Activated CD4-positive, alpha-beta T cell treated with anti-CD3 and anti-CD28 coated beads for 36 hours (primary cell): Measurements from ENCODE around the gene TTLL11. TPM values are rescaled to one million over a fixed set of nuclear protein-coding genes. Genes with fewer than 3 reads are reported as not detected.
"Not testable (repeated sequence)": the region's sequence is repeated elsewhere in the genome, so short reads cannot be mapped to it uniquely, and the experiment has no call there.

Experiments
- ATAC-seq: fragments of 200-7000 bp; cut with Tn5 transposase; one replicate; pipeline ENCODE4 v1.10.0; 2021; ENCODE audit warnings: mild to moderate bottlenecking, moderate library complexity
- CTCF ChIA-PET: fragments of 350-600 bp; sonication (Branson Sonifier 250); formaldehyde crosslinking; loops from one replicate; lab custom pipeline; 2021; ENCODE audit warnings: antibody characterized with exemption; lab: Charles Lee
- POLR2A ChIA-PET: fragments of 350-600 bp; sonication (Branson Sonifier 250); formaldehyde crosslinking; loops from one replicate; lab custom pipeline; 2021; ENCODE audit warnings: antibody characterized with exemption, inconsistent platforms; lab: Charles Lee
- DNase-seq: peaks from one replicate; pipeline ENCODE4 v3.0.0-alpha.2; 2020
- H3K27ac Mint-ChIP-seq: one replicate; pipeline ENCODE4 v1.8.0; 2021; ENCODE audit warnings: mixed read lengths
- H3K27me3 Mint-ChIP-seq: one replicate; pipeline ENCODE4 v1.8.0; 2021; ENCODE audit warnings: mixed read lengths
- H3K36me3 Mint-ChIP-seq: one replicate; pipeline ENCODE4 v1.8.0; 2021; ENCODE audit warnings: low read depth, mixed read lengths
- H3K4me1 Mint-ChIP-seq: one replicate; pipeline ENCODE4 v1.8.0; 2021; ENCODE audit warnings: mixed read lengths
- H3K4me3 Mint-ChIP-seq: one replicate; pipeline ENCODE4 v1.8.0; 2021; ENCODE audit warnings: mild to moderate bottlenecking, moderate library complexity, mixed read lengths
- H3K9me3 Mint-ChIP-seq: one replicate; pipeline ENCODE4 v1.8.0; 2021; ENCODE audit warnings: low read depth, mixed read lengths
- intact Hi-C, 2 experiments: fragments of 100-400 bp; cut with DNase I in 1 of 2; cut with micrococcal nuclease in 1 of 2; formaldehyde crosslinking; loops; one replicate each; pipeline versions ENCODE4 v1.14.2 to v1.15.1; 2022 to 2024; cut with DNase I, micrococcal nuclease
- total RNA-seq, 2 experiments: library from RNA; stranded (reverse); gene quantifications; one replicate each; pipeline ENCODE4 v1.2.3, GENCODE V29; 2021

The TTLL11 gene
- total RNA-seq, 2 experiments from 2014 or later: 1.3 to 1.8 TPM

GRCh38 chr9:121980665-121981064 is 112.4 kb downstream of the TTLL11 start:
- DNase-seq, H3K27ac Mint-ChIP-seq, H3K4me1 Mint-ChIP-seq, ATAC-seq, intact Hi-C loops, H3K36me3 Mint-ChIP-seq, H3K27me3 Mint-ChIP-seq, H3K4me3 Mint-ChIP-seq: not testable (repeated sequence)
- POLR2A ChIA-PET: interaction anchor here (0.6 kb wide), 1 partner anchor 69 kb away, joined by 13 read pairs; no protein-coding TSS in a partner anchor
- peaks cover 15% of the 10 kb centered on the region for H3K9me3 Mint-ChIP-seq
- CTCF ChIA-PET: interaction anchor here (1.1 kb wide), 1 partner anchor 17 kb away, joined by 4 read pairs; no protein-coding TSS in a partner anchor

- ATAC-seq (no peak), DNase-seq (no peak)
- intact Hi-C loops: loop anchor here in 1 of 2 experiments (5.0 kb wide), 1 partner anchor 77 kb away; no protein-coding TSS in a partner anchor
- Mint-ChIP-seq H3K27ac (no peak overlapping the region), H3K9me3 (peaks cover 15% of the 10 kb centered on the region), H3K4me1 (no peaks in the 10 kb centered on the region), H3K4me3 (no peak overlapping the region), H3K36me3 (peaks cover 5% of the 10 kb centered on the region), H3K27me3 (no peaks in the 10 kb centered on the region)
- POLR2A ChIA-PET: no interaction called here
- CTCF ChIA-PET: no interaction called here
These were observed 113.4 kb downstream of the TTLL11 start for GRCh38 chr9:121979736-121980135.

GRCh38 chr9:121976751-121977150 is 116.4 kb downstream of the TTLL11 start:
- Mint-ChIP-seq H3K9me3 (peaks cover 6% of the 10 kb centered on the region), H3K4me3 (no peak overlapping the region), H3K27me3 (no peaks in the 10 kb centered on the region), H3K27ac (no peak overlapping the region), H3K4me1 (no peaks in the 10 kb centered on the region), H3K36me3 (peaks cover 1% of the 10 kb centered on the region)
- intact Hi-C loops: loop anchor here in 1 of 2 experiments (5.0 kb wide), 1 partner anchor 74 kb away; no protein-coding TSS in a partner anchor
- DNase-seq (no peak), ATAC-seq (peak; percentile 63)
- POLR2A ChIA-PET: no interaction called here
- CTCF ChIA-PET: no interaction called here

- Mint-ChIP-seq H3K36me3 (peaks cover 1% of the 10 kb centered on the region), H3K27ac (no peak overlapping the region), H3K4me3 (no peak overlapping the region), H3K9me3 (peaks cover 2% of the 10 kb centered on the region), H3K4me1 (no peaks in the 10 kb centered on the region), H3K27me3 (no peaks in the 10 kb centered on the region)
- no peak for ATAC-seq
- intact Hi-C loops: loop anchor here in 1 of 2 experiments (5.0 kb wide), 1 partner anchor 74 kb away; no protein-coding TSS in a partner anchor
- ChIA-PET POLR2A (no interaction called here), CTCF (no interaction called here)
- DNase-seq: no peak
These were observed 117.3 kb downstream of the TTLL11 start for GRCh38 chr9:121975801-121976277.

GRCh38 chr9:121974421-121974820 is 118.7 kb downstream of the TTLL11 start:
- ATAC-seq: no peak
- CTCF ChIA-PET: no interaction called here

GRCh38 chr9:121972501-121972981 is 120.6 kb downstream of the TTLL11 start:
- H3K4me3 Mint-ChIP-seq: no peak overlapping the region
- no peak for ATAC-seq
- no peaks in the 10 kb centered on the region for H3K4me1 Mint-ChIP-seq
- H3K27ac Mint-ChIP-seq: no peak overlapping the region
- no peaks in the 10 kb centered on the region for H3K36me3 Mint-ChIP-seq
- intact Hi-C loops: no loop called here
- no peaks in the 10 kb centered on the region for H3K27me3 Mint-ChIP-seq
- H3K9me3 Mint-ChIP-seq: no peaks in the 10 kb centered on the region
- no peak for DNase-seq
- ChIA-PET POLR2A (no interaction called here), CTCF (no interaction called here)

More at GRCh38 chr9:121974421-121974820, 118.7 kb downstream of the TTLL11 start:
- Mint-ChIP-seq H3K27me3 (no peaks in the 10 kb centered on the region), H3K27ac (no peak overlapping the region), H3K4me1 (no peaks in the 10 kb centered on the region), H3K9me3 (no peaks in the 10 kb centered on the region), H3K36me3 (no peaks in the 10 kb centered on the region), H3K4me3 (no peak overlapping the region)
- POLR2A ChIA-PET: no interaction called here
- intact Hi-C loops: no loop called here
- DNase-seq: no peak

- Mint-ChIP-seq H3K4me1 (no peaks in the 10 kb centered on the region), H3K27ac (no peak overlapping the region), H3K36me3 (peaks cover 2% of the 10 kb centered on the region), H3K27me3 (no peaks in the 10 kb centered on the region), H3K9me3 (no peaks in the 10 kb centered on the region), H3K4me3 (no peak overlapping the region)
- ATAC-seq (no peak), DNase-seq (no peak)
- intact Hi-C loops: no loop called here
- POLR2A ChIA-PET: no interaction called here
- CTCF ChIA-PET: interaction anchor here (0.7 kb wide), 1 partner anchor 70 kb away, joined by 3 read pairs; no protein-coding TSS in a partner anchor
These were observed 125.1 kb downstream of the TTLL11 start for GRCh38 chr9:121968056-121968455.

GRCh38 chr9:121966706-121967105 is 126.4 kb downstream of the TTLL11 start:
- no peak for ATAC-seq
- intact Hi-C loops: no loop called here
- Mint-ChIP-seq H3K4me1 (no peaks in the 10 kb centered on the region), H3K9me3 (no peaks in the 10 kb centered on the region), H3K27me3 (no peaks in the 10 kb centered on the region), H3K27ac (no peak overlapping the region), H3K36me3 (peaks cover 2% of the 10 kb centered on the region), H3K4me3 (no peak overlapping the region)
- ChIA-PET CTCF (interaction anchor here (0.7 kb wide), 1 partner anchor 327 kb away, joined by 3 read pairs; no protein-coding TSS in a partner anchor), POLR2A (no interaction called here)
- no peak for DNase-seq

GRCh38 chr9:121963528-121963995 is 129.5 kb downstream of the TTLL11 start:
- no peak overlapping the region for H3K4me3 Mint-ChIP-seq
- intact Hi-C loops: no loop called here
- peaks cover 3% of the 10 kb centered on the region for H3K4me1 Mint-ChIP-seq
- peaks cover 2% of the 10 kb centered on the region for H3K36me3 Mint-ChIP-seq
- CTCF ChIA-PET: no interaction called here
- no peak for ATAC-seq
- no peak for DNase-seq
- H3K27me3 Mint-ChIP-seq: no peaks in the 10 kb centered on the region
- no peak overlapping the region for H3K27ac Mint-ChIP-seq
- POLR2A ChIA-PET: no interaction called here
- no peaks in the 10 kb centered on the region for H3K9me3 Mint-ChIP-seq

GRCh38 chr9:121962421-121962820 is 130.7 kb downstream of the TTLL11 start:
- H3K27me3 Mint-ChIP-seq: no peaks in the 10 kb centered on the region
- no peaks in the 10 kb centered on the region for H3K9me3 Mint-ChIP-seq
- H3K4me1 Mint-ChIP-seq: peaks cover 4% of the 10 kb centered on the region
- CTCF ChIA-PET: no interaction called here
- H3K4me3 Mint-ChIP-seq: no peak overlapping the region
- H3K27ac Mint-ChIP-seq: no peak overlapping the region
- no peak for ATAC-seq
- intact Hi-C loops: no loop called here
- no peak for DNase-seq
- H3K36me3 Mint-ChIP-seq: peaks cover 2% of the 10 kb centered on the region
- POLR2A ChIA-PET: no interaction called here

- H3K9me3 Mint-ChIP-seq: no peaks in the 10 kb centered on the region
- no peak for ATAC-seq
- ChIA-PET POLR2A (no interaction called here), CTCF (no interaction called here)
- no peaks in the 10 kb centered on the region for H3K27me3 Mint-ChIP-seq
- peaks cover 4% of the 10 kb centered on the region for H3K4me1 Mint-ChIP-seq
- intact Hi-C loops: no loop called here
- H3K27ac Mint-ChIP-seq: no peak overlapping the region
- H3K4me3 Mint-ChIP-seq: no peak overlapping the region
- H3K36me3 Mint-ChIP-seq: no peaks in the 10 kb centered on the region
- DNase-seq: no peak
These were observed 132.4 kb downstream of the TTLL11 start for GRCh38 chr9:121960665-121961064.

GRCh38 chr9:121958530-121958929 is 134.6 kb downstream of the TTLL11 start:
- Mint-ChIP-seq H3K9me3 (no peaks in the 10 kb centered on the region), H3K27ac (no peak overlapping the region), H3K36me3 (no peaks in the 10 kb centered on the region), H3K27me3 (no peaks in the 10 kb centered on the region), H3K4me1 (peaks cover 4% of the 10 kb centered on the region), H3K4me3 (no peak overlapping the region)
- ATAC-seq (no peak), DNase-seq (no peak)
- CTCF ChIA-PET: no interaction called here
- POLR2A ChIA-PET: no interaction called here
- intact Hi-C loops: no loop called here
